Measurements from ENCODE around the gene MAP7D1.

- no peak for TF ChIP-seq CTCF (IDR thresholded peaks at IDR 0.05; ENCODE audit: low read depth, low read length)
- TF ChIP-seq EZH2phosphoT487 (IDR thresholded peaks at IDR 0.05; ENCODE audit: low read depth) = no peak
Observed at GRCh38 chr1:36162680-36163239, 6.8 kb downstream of the MAP7D1 start.

Measured in OCI-LY3 (cell line).